GM12878 (cell line): ENCODE results near the gene MYOM3.

Experiments used
- CREM ChIP-seq: IDR thresholded peaks from 2 replicates; pipeline ENCODE4 v1.6.1; 2014; ENCODE audit warnings: antibody characterized with exemption, low read depth
- CTCF ChIP-seq, 3 experiments: IDR thresholded peaks in 2 of 3; conservative IDR thresholded peaks in 1 of 3; 2 replicates each; pipeline ENCODE4 v1.5.1; 2011; ENCODE audit warnings: low read depth in 3 of 3, low read length in 3 of 3, mild to moderate bottlenecking in 3 of 3, control low read depth in 2 of 3, moderate library complexity in 2 of 3, inconsistent platforms in 1 of 3, mixed read lengths in 1 of 3; ENCODE audit not compliant: control insufficient read depth in 2 of 3, insufficient read depth in 1 of 3; ENCODE audit errors: extremely low read depth in 1 of 3
- EP300 ChIP-seq, 2 experiments: fragments of 150-350 bp in 1 of 2; IDR thresholded peaks; 2 replicates each; pipeline ENCODE4 v1.6.1; 2011 to 2012; ENCODE audit warnings: low read depth in 2 of 2, low read length in 2 of 2, borderline replicate concordance in 1 of 2, improper control_type of control experiment in 1 of 2, inconsistent platforms in 1 of 2; ENCODE audit not compliant: control insufficient read depth in 1 of 2
- ESRRA ChIP-seq: IDR thresholded peaks from 2 replicates; pipeline ENCODE4 v1.6.1; 2012; ENCODE audit warnings: mild to moderate bottlenecking, low read length, improper control_type of control experiment
- EZH2 ChIP-seq: IDR thresholded peaks from 2 replicates; pipeline ENCODE4 v1.6.1; 2012; ENCODE audit warnings: low read depth, mild to moderate bottlenecking, control low read depth, inconsistent platforms, low read length, borderline replicate concordance; ENCODE audit not compliant: control insufficient read depth
- RAD51 ChIP-seq: fragments of 450-650 bp; IDR thresholded peaks from 2 replicates; pipeline ENCODE4 v1.6.1; 2016; ENCODE audit warnings: moderate library complexity, mild to moderate bottlenecking, inconsistent platforms
- RB1 ChIP-seq: fragments of 450-650 bp; formaldehyde crosslinking; IDR thresholded peaks from 2 replicates; pipeline ENCODE4 v1.6.1; 2017; ENCODE audit warnings: mild to moderate bottlenecking, borderline replicate concordance
- SMAD1 ChIP-seq: fragments of 450-650 bp; IDR thresholded peaks from 2 replicates; pipeline ENCODE4 v1.6.1; 2018; ENCODE audit warnings: mild to moderate bottlenecking, low read depth; ENCODE audit not compliant: partially characterized antibody

GRCh38 chr1:24108334-24109165 lies 3.4 kb downstream of the MYOM3 start:
- TF ChIP-seq RAD51 (no peak), CREM (no peak), SMAD1 (no peak), EP300 (IDR thresholded peaks at IDR 0.05; ENCODE audit: borderline replicate concordance in 1 of 2, control insufficient read depth in 1 of 2, low read depth in 2 of 2, low read length in 2 of 2) (no peak), ESRRA (no peak), CTCF (IDR thresholded peaks at IDR 0.05 in 2 of 3, conservative IDR thresholded peaks at IDR 0.05 in 1 of 3; ENCODE audit: control insufficient read depth in 2 of 3, extremely low read depth in 1 of 3, insufficient read depth in 1 of 3, low read depth in 3 of 3, low read length in 3 of 3) (no peak), RB1 (no peak), EZH2 (no peak)
